HT-29 (cell line): Measurements from ENCODE around the gene SHH. TPM values are rescaled to one million over a fixed set of nuclear protein-coding genes. Genes with fewer than 3 reads are reported as not detected.

ENCODE experiments used
- DNase-seq: peaks from one replicate; pipeline ENCODE4 v3.0.0-alpha.2; 2015; ENCODE audit warnings: low spot score
- total RNA-seq: library from RNA; depleted of rRNA; stranded (reverse); fragments of >200 nt; shearing (Covaris generic); gene quantifications from 2 replicates; pipeline ENCODE4 v1.2.3, GENCODE V29; 2014; rRNA removed

SHH gene
- total RNA-seq, 1 experiment from 2014 or later, result 22.6 TPM

DNA sequence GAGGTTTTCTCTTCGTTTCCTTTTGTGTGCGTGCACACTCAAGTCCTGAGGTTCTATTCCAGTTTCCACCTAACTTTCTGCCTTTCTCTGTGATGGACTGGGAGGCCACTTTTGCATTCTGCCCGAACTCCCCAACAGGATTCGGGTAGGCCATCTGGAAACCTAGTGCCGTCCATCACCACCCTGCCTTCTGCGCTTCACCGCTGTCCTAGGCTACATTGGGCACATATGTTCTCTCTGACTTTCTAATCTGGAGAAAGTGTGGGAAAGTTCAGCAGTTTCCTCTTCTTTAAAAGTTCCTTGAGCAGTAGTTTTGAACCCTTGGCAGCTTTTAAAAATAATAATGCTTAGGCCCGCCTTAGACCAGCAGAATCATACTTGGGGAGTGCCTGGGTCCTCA lies 46.8 kb downstream of the SHH start:
- DNase-seq, result no peak

DNA sequence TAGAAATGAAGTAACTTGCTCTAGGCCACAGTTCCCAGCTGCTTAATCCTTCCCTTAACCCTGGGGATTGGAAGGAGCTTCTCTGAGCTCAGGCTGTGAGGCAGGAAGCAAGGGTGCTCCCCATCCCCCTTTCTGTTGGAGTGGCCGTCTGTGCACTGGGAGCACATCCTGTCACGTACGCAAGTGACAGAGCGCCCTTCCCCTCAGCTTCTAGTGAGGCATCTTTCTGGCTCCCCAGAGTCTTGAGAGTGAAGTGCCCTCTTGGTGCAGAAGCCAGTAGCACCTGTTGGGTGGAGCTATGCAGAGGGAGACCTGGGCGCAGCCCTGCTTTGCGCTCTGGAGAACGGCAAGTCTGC lies 47.8 kb downstream of the SHH start:
- DNase-seq, result no peak

DNA sequence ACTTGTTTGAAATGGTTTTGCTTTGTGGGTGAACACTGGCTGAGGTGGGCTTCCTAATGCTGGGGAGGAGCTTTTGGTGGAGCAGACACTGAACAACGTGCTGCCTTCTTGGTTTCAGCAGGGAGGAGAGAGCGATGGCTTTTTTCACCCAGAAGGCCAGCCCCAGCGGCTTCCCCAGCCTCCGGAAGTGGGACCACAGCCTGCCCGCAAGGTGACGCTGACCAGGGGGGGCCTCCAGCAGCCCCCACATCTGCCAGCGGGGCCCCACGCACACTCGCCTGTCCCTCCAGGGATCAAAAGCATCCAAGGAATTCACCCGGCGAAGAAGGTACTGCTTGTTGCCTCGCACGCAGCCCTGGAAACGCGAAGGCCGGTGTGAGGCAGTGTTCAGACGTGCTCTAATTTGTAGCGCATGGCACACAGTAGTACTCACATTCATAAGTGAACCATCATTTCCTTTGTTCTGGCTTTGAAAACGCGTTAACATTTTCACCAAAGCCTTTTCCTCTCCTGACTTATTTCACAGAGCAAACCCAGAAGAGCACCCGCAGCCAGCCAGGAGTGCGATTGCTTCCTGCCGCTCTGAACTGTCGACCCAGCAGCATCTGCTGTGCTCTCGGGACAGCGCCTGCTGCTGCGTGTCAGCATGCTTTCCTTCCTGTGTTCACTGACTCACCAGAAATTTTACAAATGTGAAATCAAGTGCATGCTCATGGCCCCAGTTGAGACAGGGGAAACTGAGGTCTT lies 48.4 kb downstream of the SHH start:
- DNase-seq, result no peak

DNA sequence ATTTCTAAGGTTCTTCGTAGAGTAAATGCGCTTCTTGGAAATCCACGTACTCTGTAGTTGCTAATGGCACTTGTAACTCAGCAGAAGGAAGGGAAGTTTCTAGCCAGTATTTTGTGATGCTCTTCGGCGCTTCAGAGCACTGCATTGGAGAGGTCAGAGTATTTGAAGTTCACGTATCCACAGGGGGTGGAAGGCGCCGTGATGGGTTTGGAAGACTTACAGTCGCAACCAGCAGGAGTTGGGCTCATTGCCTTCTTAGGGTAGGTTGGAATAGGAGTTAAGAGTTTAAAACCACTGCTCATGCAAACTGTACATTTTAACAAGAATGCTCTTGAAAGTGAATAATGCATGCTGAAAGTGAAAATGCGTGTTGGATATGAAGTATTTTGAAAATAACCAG lies 49.1 kb downstream of the SHH start:
- no peak for DNase-seq

DNA sequence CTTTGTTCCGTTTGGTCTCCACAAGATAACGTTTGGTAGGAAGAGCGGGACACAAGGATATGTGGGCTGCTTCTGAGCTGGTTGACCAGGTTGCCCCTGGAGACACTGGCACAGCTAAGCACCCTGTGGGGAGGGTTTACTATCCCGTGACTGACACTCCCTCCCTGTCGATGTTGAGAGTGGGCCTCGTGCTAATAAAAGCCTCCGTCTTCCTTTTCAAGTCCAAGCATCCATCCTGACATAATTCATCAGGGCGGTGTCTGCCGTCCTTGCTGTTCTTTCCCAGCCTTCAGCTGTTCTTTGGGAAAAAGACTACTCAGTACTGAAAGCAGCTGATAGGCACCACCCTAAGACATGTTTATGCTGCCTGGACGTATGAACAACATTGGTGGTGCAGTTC lies 49.6 kb downstream of the SHH start:
- DNase-seq, result no peak

DNA sequence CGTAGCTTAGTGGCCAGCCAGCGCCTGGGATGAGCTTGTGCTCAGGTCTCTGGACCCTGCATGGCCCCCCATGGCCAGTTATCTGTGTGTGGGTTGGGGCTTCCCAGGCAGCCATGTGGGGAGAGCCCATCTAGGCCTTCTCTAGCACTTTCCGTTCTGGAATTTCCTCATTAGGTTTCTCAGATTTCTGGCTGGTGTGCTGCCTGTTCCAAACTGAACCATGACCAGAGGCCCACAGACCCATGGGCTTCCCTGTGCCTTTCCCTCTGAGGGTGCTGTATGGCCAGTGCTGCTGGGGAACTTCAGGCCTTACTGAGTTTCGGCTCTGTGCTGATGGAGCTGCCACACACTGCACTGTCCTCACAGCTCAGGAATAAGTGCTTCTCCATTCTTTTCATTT lies 50.2 kb downstream of the SHH start:
- no peak for DNase-seq

DNA sequence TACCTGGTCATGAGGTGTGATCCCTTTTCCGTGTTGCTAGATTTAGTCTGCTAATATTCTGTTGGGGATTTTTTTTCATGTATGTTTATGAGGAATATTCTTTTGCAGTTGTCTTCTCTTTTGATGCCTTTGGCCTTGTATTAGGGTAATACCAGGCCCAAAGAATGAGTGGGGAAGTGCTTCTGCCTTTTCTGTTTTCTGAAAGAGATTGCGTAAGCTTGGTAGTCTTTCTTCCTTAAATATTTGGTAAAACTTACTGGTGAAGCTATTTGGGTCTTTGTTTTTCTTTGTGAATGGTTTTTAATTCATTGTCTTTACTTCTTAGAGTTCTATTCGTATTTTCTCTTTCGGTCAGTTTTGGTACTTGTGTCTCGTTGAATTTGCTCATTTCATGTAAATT lies 51.1 kb downstream of the SHH start:
- no peak for DNase-seq

DNA sequence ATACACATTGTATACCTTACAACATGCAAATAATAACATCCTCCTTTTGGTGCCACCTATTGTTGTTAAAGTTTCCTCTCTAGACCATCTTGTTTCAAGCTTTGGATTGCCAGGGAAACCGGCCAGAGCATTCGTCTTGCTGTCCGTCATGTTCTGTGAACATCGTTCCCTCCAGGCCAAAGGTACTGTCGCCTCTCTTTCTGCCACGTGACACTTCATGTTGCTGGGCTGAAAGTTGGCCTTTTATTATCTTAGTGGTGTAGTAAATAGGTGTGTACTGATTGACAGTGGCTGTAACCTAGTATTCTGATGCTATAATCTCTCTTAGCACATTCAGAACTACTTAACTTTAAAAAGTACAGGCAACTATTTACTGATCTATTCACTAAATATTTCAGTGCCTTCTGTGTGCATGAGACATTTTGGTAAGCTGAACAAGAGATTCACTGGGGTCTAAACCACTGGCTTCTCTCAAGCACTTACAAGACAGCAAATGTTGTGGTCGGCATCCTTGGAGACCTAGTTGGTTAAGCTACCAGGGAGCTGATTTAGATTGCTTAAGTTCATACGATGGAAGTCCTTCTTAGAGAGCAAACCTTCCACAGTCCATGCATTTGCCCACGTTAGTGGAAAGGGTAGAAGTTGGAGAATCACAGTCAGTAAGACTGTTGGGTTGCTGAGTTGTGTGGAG lies 52.4 kb downstream of the SHH start:
- no peak for DNase-seq

DNA sequence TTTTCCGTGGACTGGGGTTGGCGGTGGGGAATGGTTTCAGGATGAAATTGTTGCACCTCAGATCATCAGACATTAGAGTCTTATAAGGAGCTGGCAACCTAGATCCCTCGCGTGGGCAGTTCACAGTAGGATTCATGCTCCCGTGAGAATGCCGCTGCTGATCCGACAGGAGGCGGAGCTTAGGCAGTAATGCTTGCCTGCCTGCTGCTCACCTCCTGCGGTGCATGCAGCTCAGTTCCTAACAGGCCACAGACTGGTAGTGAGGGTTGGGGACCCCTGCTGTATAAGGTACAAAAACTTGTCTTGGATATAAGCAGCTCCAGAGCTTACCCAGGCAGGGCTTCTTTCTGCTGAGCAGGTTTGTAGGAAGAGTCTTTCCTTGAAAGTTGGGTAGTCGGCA lies 53.9 kb downstream of the SHH start:
- DNase-seq, result no peak

DNA sequence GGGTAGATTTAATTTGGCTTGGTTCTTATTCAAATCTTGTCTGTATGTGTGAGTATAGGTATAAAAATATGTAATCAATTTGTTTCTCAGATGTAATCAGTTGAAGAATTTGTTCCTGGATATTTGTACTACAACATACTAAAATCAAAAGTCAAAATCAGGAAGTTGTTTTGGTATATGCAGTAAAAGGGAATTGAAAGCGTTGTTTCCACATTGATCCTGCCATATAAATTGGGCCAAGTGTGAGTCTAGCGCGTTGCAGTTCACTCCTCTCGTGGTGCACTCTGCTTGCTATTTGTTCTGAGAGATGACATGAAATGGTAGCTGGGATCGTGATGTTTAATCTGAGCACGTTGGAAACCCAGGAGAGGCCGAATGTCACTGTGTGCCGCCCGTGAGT lies 55.9 kb downstream of the SHH start:
- no peak for DNase-seq

DNA sequence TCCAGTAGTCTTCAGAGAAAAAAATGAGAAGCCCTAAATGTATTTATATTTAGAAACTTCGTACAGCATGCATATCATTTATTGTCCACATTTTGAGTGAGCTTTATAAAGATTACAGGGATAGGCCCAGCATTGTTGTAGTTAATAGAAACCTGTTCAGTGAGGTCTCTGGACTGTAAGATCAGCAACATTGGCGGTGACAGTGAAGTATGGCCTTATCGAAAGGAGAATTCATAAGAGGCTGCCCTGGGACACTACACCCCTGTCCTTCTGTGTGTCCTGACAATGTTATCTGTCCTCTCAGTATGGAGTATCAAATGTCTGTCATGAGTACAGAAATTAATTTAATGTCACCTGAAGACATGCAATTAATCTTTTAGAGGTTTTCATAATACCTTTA lies 57.2 kb downstream of the SHH start:
- no peak for DNase-seq

DNA sequence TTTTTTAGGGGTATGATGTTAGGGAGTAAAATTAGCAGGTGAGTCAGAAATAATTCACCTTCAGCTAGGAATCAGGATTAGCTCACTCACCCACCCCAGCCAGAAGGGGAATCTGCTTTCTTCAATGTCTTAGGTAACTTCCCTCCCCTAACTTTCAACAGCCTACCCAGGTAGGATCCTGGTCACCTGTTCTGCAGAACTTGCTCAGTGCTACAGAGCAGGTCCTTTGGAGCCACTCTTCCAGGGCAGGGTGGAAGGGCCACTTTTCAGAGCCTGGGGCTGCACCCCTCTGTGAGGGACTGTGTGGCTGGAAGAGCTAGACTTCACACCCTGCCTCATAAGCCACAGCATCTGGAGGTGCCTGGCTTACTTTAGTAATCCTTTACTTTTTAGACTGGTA lies 58.1 kb downstream of the SHH start:
- no peak for DNase-seq

DNA sequence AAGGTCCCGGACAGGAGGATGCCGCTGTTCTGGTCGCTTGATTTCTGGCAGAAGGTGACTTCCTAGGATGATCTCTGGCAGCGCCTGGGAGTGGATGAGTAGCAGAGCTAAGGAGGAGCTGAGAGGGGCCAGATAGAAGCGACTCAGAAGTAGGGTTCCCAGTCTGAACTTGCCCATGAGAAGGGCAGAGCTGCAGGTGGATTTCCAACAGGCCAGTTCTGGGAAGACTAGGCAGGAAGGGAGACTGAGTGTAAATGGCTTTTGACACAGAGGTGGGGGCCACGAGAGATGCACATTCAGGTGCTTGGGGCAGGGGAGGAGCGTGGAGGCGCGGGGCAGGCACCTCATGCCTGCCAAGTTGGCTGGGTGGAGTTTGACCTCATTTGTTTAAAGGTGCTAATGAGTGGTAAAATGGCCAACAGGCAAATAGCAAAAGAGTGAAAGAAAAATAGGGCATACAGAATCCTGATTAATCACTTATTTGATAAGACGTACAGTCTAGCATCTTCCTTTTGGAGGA lies 58.8 kb downstream of the SHH start:
- DNase-seq, result no peak

DNA sequence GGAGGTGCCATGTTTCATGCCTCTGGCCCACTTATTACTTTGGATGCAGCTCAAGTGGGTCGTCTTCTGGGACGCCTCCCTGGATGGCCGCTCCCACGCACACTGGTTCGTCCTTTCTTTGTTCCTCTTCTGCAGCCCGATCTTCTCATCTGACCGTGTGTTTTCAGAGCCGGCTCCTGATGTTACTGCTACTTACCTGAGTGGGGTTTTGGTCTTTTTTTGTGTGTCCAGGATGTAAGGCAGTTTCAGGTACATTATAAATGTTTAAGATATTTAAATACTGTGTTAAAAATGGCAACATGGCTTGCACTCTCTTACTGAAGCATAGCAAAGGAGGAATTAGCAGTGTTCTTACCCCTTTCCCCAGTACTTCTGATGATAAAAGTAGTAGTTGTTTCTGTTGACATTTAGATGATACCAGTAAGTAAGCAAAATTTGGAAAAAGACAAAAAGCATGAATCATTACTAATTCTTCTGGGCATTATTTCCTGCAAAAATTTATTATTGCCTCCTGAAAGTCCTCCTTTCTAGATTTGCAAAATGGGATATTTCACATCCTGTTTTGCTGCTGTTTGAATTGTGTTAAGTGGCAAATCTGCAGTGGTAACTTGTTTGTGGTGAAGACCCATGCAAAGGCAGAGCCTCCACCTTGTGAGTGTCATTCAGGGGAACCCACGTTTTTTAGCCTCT lies 59.4 kb downstream of the SHH start:
- no peak for DNase-seq

DNA sequence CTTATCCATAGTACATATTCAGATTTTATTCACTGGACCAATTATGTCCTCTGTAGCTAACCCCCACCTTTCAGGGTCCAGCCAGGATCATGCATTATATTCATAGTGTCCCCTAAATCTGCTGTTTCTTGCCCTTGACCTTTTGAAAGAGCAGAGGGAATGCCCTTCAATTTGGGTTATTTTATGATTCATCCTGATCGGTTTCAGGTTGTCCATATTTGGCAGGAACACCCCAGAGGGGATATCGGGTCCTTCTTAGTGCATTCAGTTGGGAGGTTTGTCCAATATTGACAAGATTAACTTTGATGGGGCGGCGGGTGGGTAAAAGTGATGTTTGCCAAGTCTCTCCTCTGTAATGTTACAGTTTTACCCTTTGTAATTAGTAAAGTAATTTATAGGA lies 60.9 kb downstream of the SHH start:
- DNase-seq, result no peak

DNA sequence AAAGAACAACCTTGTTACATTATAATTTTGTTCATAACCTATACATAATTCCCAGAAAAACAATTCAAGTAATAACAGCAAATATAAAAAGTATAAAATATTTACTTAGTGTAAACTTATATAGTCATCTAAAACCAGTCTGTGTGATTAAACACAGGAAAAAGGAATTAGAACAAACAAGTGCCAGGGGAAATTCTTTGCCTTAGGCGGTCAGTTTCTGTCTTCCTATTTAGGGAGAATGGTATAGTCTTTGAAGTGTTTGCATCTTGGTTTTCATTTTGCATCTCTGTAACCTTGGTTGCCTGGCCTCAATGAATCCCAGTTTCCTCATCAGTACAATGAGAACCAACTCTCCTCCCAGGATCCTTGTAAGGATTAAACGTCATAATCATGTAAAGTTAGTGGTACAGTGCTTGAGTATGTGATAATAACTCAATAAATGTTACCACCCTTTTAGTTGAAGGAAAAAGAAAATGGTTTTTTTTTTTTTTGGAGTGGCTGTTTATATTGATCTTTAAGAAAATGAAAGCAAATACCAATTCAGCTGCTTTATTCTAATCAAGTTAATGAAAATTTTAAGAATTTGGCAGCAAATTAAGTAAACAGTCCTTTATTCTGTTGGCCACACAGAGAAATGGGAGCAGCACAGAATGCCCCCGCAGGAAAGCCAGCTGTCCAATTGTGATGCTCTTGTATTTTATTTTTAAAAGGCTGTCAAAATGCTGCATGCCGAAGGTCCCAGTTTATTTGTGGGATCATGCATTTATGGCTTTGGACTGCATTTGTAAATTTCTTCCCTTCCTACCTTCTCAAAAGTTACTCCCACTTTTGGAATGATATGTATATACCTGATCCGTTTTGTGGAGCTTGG lies 61.8 kb downstream of the SHH start:
- no peak for DNase-seq

Other genes with a start within 250 kb of the SHH start
- gene RBM33, start 167.8 kb downstream of the SHH start, total RNA-seq, result 36.6 and 45.2 TPM in 2 replicates